ENCODE data around the gene MFSD1. TPM values are rescaled to one million over a fixed set of nuclear protein-coding genes. Genes with fewer than 3 reads are reported as not detected.

Gene MFSD1
- total and polyA plus RNA-seq, 9 of the 15 experiments (the other 6 are each of a cell fraction or from before 2014, with no cell fraction given) = 8.7 to 49.5 (median 28.6) TPM

GRCh38 chr3:158802409-158803268 is 785 bp downstream of the MFSD1 start (continued):
- no peak for TF ChIP-seq PHF21A (IDR thresholded peaks at IDR 0.05; ENCODE audit: borderline replicate concordance, low read depth)
- no peak for TF ChIP-seq MNT (conservative IDR thresholded peaks at IDR 0.05)
- TF ChIP-seq ZNF407 (IDR thresholded peaks at IDR 0.05; ENCODE audit: low read depth) = no peak
- no peak for TF ChIP-seq ZNF318 (IDR thresholded peaks at IDR 0.05; ENCODE audit: borderline replicate concordance in 1 of 2, low read depth in 1 of 2)
- TF ChIP-seq BHLHE40 (IDR thresholded peaks at IDR 0.05; ENCODE audit: low read length) = no peak
- no peak for TF ChIP-seq HMG20B (CRISPR knock-in tag; IDR thresholded peaks at IDR 0.05)

All from K562 (cell line).